Kidney (tissue), 14 donors: Measurements from ENCODE around the gene P3H3. TPM values are rescaled to one million over a fixed set of nuclear protein-coding genes. Genes with fewer than 3 reads are reported as not detected.

ENCODE experiments used
- DNase-seq, 5 donors: peaks; one replicate each; pipeline ENCODE4 v3.0.0-alpha.2; 2013 to 2020
- FAIRE-seq: peaks from 2 replicates; lab custom pipeline; 2012; peaks lifted over from hg19 to GRCh38; lab: Jason Lieb, UNC
- H3K27ac ChIP-seq, 2 donors: one replicate each; pipeline ENCODE4 v1.7.0; 2013; ENCODE audit warnings: low read depth in 2 of 2, low read length in 2 of 2, inconsistent platforms in 1 of 2
- H3K27me3 ChIP-seq: one replicate; pipeline ENCODE4 v1.7.1; 2013; ENCODE audit warnings: low read length, inconsistent platforms; ENCODE audit not compliant: control insufficient read depth, insufficient read depth
- H3K36me3 ChIP-seq, 3 donors: one replicate each; pipeline versions ENCODE4 v1.7.0 to v1.7.1; 2013; ENCODE audit warnings: low read length in 3 of 3, control low read depth in 1 of 3, inconsistent platforms in 1 of 3; ENCODE audit not compliant: insufficient read depth in 3 of 3, control insufficient read depth in 2 of 3
- H3K4me1 ChIP-seq, 3 donors: one replicate each; pipeline versions ENCODE4 v1.7.0 to v1.7.1; 2013; ENCODE audit warnings: low read length in 3 of 3, inconsistent platforms in 1 of 3, low read depth in 1 of 3; ENCODE audit not compliant: control insufficient read depth in 2 of 3, insufficient read depth in 2 of 3
- H3K4me3 ChIP-seq, 3 donors: one replicate each; pipeline versions ENCODE4 v1.7.0 to v1.8.1; 2013; ENCODE audit warnings: low read length in 3 of 3, control low read depth in 1 of 3, inconsistent platforms in 1 of 3
- H3K9ac ChIP-seq, 3 donors: one replicate each; pipeline versions ENCODE4 v1.7.0 to v1.7.1; 2013; ENCODE audit warnings: low read length in 3 of 3, control low read depth in 1 of 3, inconsistent platforms in 1 of 3
- H3K9me3 ChIP-seq, 3 donors: one replicate each; pipeline versions ENCODE4 v1.7.0 to v1.7.1; 2013; ENCODE audit warnings: low read length in 3 of 3, control low read depth in 1 of 3, inconsistent platforms in 1 of 3; ENCODE audit not compliant: control insufficient read depth in 2 of 3, insufficient read depth in 1 of 3
- intact Hi-C: fragments of 100-400 bp; cut with DNase I; formaldehyde crosslinking; loops from one replicate; pipeline ENCODE4 v1.11.1; 2022
- polyA plus RNA-seq: library from polyadenylated mRNA; stranded (reverse); fragments of 350-450 nt; fragmentation: Illumina TruSeq; extraction: RNeasy Lipid Tissue Mini Kit (QIAGEN cat#74804); gene quantifications from one replicate; pipeline ENCODE4 v1.2.3, GENCODE V29; 2014; ENCODE audit warnings: low read depth, low replicate concordance; ENCODE audit not compliant: insufficient read depth
- total RNA-seq: library from RNA; stranded (reverse); fragmentation: NEBNext Ultra II Directional; extraction: Animal tissue kit (Norgen Biotek cat#: 25700); gene quantifications from one replicate; pipeline ENCODE4 v1.2.1, GENCODE V29; 2021
- TF ChIP-seq, protein P1 (sequence below): IDR thresholded peaks from 3 replicates; pipeline ENCODE4 v1.5.1; 2012; ENCODE audit warnings: mild to moderate bottlenecking, moderate library complexity, borderline replicate concordance; ENCODE audit not compliant: insufficient read depth; ENCODE audit errors: extremely low read depth
- donor health status: control.
- donor health status: control.
- donor health status: control.
- donor health status: control.
- donor health status: control.
- donor health status: DM: yes; HTN: yes; CAD: no.
- donor health status: Normal renal cell carcinoma (clear cell type).

The P3H3 gene
- total and polyA plus RNA-seq, 2 donors from 2014 or later = 17.0 to 18.5 TPM

GRCh38 chr12:6813363-6813762 is 14.8 kb upstream of the P3H3 start:
- no peaks in the 10 kb centered on the region for H3K27me3 ChIP-seq
- H3K4me1 ChIP-seq = peaks cover 0 to 4% (median 0%) of the 10 kb centered on the region in 3 donors
- intact Hi-C loops = no loop called here
- H3K27ac ChIP-seq = no peak overlapping the region
- H3K4me3 ChIP-seq = no peak overlapping the region
- FAIRE-seq (no peak), DNase-seq (no peak)
- H3K9ac ChIP-seq = no peak overlapping the region
- TF ChIP-seq, protein P1, sequence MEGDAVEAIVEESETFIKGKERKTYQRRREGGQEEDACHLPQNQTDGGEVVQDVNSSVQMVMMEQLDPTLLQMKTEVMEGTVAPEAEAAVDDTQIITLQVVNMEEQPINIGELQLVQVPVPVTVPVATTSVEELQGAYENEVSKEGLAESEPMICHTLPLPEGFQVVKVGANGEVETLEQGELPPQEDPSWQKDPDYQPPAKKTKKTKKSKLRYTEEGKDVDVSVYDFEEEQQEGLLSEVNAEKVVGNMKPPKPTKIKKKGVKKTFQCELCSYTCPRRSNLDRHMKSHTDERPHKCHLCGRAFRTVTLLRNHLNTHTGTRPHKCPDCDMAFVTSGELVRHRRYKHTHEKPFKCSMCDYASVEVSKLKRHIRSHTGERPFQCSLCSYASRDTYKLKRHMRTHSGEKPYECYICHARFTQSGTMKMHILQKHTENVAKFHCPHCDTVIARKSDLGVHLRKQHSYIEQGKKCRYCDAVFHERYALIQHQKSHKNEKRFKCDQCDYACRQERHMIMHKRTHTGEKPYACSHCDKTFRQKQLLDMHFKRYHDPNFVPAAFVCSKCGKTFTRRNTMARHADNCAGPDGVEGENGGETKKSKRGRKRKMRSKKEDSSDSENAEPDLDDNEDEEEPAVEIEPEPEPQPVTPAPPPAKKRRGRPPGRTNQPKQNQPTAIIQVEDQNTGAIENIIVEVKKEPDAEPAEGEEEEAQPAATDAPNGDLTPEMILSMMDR = no peak
- H3K9me3 ChIP-seq = peaks cover 0 to 2% (median 0%) of the 10 kb centered on the region in 3 donors
- H3K36me3 ChIP-seq = peaks cover 0 to 3% (median 0%) of the 10 kb centered on the region in 3 donors

GRCh38 chr12:6816598-6816997 is 11.6 kb upstream of the P3H3 start:
- no peak overlapping the region for H3K9ac ChIP-seq
- H3K36me3 ChIP-seq = peaks cover 0 to 3% (median 0%) of the 10 kb centered on the region in 3 donors
- TF ChIP-seq, protein P1 = no peak
- intact Hi-C loops = no loop called here
- H3K27me3 ChIP-seq = no peaks in the 10 kb centered on the region
- H3K4me3 ChIP-seq = no peak overlapping the region
- peaks cover 0 to 8% (median 5%) of the 10 kb centered on the region in 3 donors for H3K4me1 ChIP-seq
- no peak for FAIRE-seq
- no peak for DNase-seq
- no peak overlapping the region for H3K27ac ChIP-seq
- peaks cover 0 to 2% (median 0%) of the 10 kb centered on the region in 3 donors for H3K9me3 ChIP-seq

GRCh38 chr12:6817098-6817497 is 11.1 kb upstream of the P3H3 start:
- H3K9ac ChIP-seq = no peak overlapping the region
- H3K4me1 ChIP-seq = peaks cover 0 to 8% (median 8%) of the 10 kb centered on the region in 3 donors
- peaks cover 0 to 3% (median 0%) of the 10 kb centered on the region in 3 donors for H3K36me3 ChIP-seq
- no peaks in the 10 kb centered on the region for H3K27me3 ChIP-seq
- TF ChIP-seq, protein P1 = no peak
- intact Hi-C loops = no loop called here
- H3K27ac ChIP-seq = no peak overlapping the region
- DNase-seq (peak in 1 of 5 donors; percentile 53), FAIRE-seq (no peak)
- H3K9me3 ChIP-seq = peaks cover 0 to 2% (median 0%) of the 10 kb centered on the region in 3 donors
- H3K4me3 ChIP-seq = no peak overlapping the region
